HepG2 (cell line): ENCODE measurements around the gene TTYH1. TPM values are rescaled to one million over a fixed set of nuclear protein-coding genes. Genes with fewer than 3 reads are reported as not detected.

ENCODE experiments used
- ATAC-seq: fragments of 200-7000 bp; cut with Tn5 transposase; 3 replicates; pipeline ENCODE4 v1.9.1; 2020; ENCODE audit warnings: mild to moderate bottlenecking, moderate library complexity
- BruUV-seq: library from RNA; stranded (reverse); fragments of 400-500 nt; replicated peaks from 2 replicates; lab custom pipeline; 2021; lab: Mats Ljungman, UMichigan
- CTCF ChIA-PET: fragments of 300-600 bp; formaldehyde crosslinking; extraction: SDS; loops from one replicate; lab custom pipeline; 2021; ENCODE audit warnings: low total read pairs, inconsistent platforms, low intra/inter-chr PET ratio; lab: Yijun Ruan, JAX
- POLR2A ChIA-PET: fragments of 350-600 bp; sonication (Branson Sonifier 250); formaldehyde crosslinking; loops from one replicate; lab custom pipeline; 2020; ENCODE audit warnings: antibody characterized with exemption, inconsistent platforms; lab: Yijun Ruan, JAX
- DNase-seq: peaks from one replicate; pipeline ENCODE4 v3.0.0-alpha.2; 2015; ENCODE audit warnings: low spot score
- FAIRE-seq: peaks from 3 replicates; lab custom pipeline; 2011; peaks lifted over from hg19 to GRCh38; lab: Jason Lieb, UNC
- H2AFZ ChIP-seq: one replicate; pipeline ENCODE4 v1.6.1; 2011; ENCODE audit warnings: low read length, inconsistent platforms
- H3K27ac ChIP-seq: fragments of 300-600 bp; 3 replicates; pipeline ENCODE4 v1.8.0; 2011; ENCODE audit warnings: mixed run types, mild to moderate bottlenecking, mixed read lengths, low read length, inconsistent platforms; ENCODE audit not compliant: insufficient read depth; ENCODE audit errors: extremely low read length
- H3K27me3 ChIP-seq, 2 experiments: fragments of 200-600 bp in 1 of 2; 2 replicates in 1 of 2; 3 replicates in 1 of 2; pipeline versions ENCODE4 v1.6.0 to v1.8.0; 2011; ENCODE audit warnings: low read length in 2 of 2, mild to moderate bottlenecking in 2 of 2, moderate library complexity in 2 of 2, inconsistent platforms in 1 of 2; ENCODE audit not compliant: insufficient read depth in 2 of 2, control insufficient read depth in 1 of 2
- H3K36me3 ChIP-seq, 2 experiments: fragments of 200-600 bp in 1 of 2; replicated peaks in 1 of 2; 2 replicates in 1 of 2; 3 replicates in 1 of 2; pipeline versions ENCODE4 v1.5.1 to v1.8.0; 2011; ENCODE audit warnings: low read length in 2 of 2, inconsistent platforms in 1 of 2; ENCODE audit not compliant: insufficient read depth in 2 of 2, control insufficient read depth in 1 of 2
- H3K4me1 ChIP-seq: 2 replicates; pipeline ENCODE4 v1.5.1; 2012; ENCODE audit warnings: low read length, inconsistent platforms; ENCODE audit not compliant: insufficient read depth
- H3K4me2 ChIP-seq: 2 replicates; pipeline ENCODE4 v1.6.0; 2011; ENCODE audit warnings: low read depth, low read length, inconsistent platforms
- H3K4me3 ChIP-seq, 3 experiments: fragments of 200-600 bp in 1 of 3; sonication (generic), shearing (Covaris generic) in 1 of 3; replicated peaks in 1 of 3; 2 replicates each; pipeline ENCODE4 v1.5.1; 2011 to 2016; ENCODE audit warnings: low read length in 3 of 3, inconsistent platforms in 2 of 3, low read depth in 2 of 3, mild to moderate bottlenecking in 2 of 3, control low read depth in 1 of 3, mixed read lengths in 1 of 3; ENCODE audit not compliant: insufficient read depth in 1 of 3
- H3K79me2 ChIP-seq: one replicate; pipeline ENCODE4 v1.6.1; 2011; ENCODE audit warnings: low read length, inconsistent platforms; ENCODE audit not compliant: insufficient read depth
- H3K9ac ChIP-seq: 2 replicates; pipeline ENCODE4 v1.6.0; 2011; ENCODE audit warnings: mild to moderate bottlenecking, low read depth, low read length, inconsistent platforms; ENCODE audit not compliant: insufficient read depth
- H3K9me3 ChIP-seq: 2 replicates; pipeline ENCODE4 v1.5.1; 2012; ENCODE audit warnings: mild to moderate bottlenecking, low read length
- H4K20me1 ChIP-seq: 2 replicates; pipeline ENCODE4 v1.6.0; 2011; ENCODE audit warnings: inconsistent platforms, mild to moderate bottlenecking, low read length, moderate library complexity; ENCODE audit not compliant: insufficient read depth
- CTCF ChIP-seq: sonication (generic); formaldehyde crosslinking; IDR thresholded peaks from 2 replicates; pipeline ENCODE4 v1.5.0; 2020; ENCODE audit warnings: mild to moderate bottlenecking, missing genetic modification reagents, moderate library complexity
- EP300 ChIP-seq, 3 experiments: sonication (generic) in 1 of 3; formaldehyde crosslinking in 1 of 3; IDR thresholded peaks; 2 replicates each; pipeline versions ENCODE4 v1.5.1 to v1.6.1; 2011 to 2020; ENCODE audit warnings: low read depth in 2 of 3, low read length in 2 of 3, borderline replicate concordance in 1 of 3, improper control_type of control experiment in 1 of 3, mild to moderate bottlenecking in 1 of 3, missing genetic modification reagents in 1 of 3, moderate library complexity in 1 of 3
- GATA4 ChIP-seq: sonication (generic); IDR thresholded peaks from 2 replicates; pipeline ENCODE4 v1.6.1; 2016; ENCODE audit warnings: antibody characterized with exemption, low read depth, borderline replicate concordance
- IKZF5 ChIP-seq: IDR thresholded peaks from 2 replicates; pipeline ENCODE4 v1.6.1; 2018; ENCODE audit warnings: missing genetic modification reagents, mild to moderate bottlenecking, missing compliant biosample characterization
- KAT7 ChIP-seq: IDR thresholded peaks from 2 replicates; pipeline ENCODE4 v1.6.1; 2018; ENCODE audit warnings: borderline replicate concordance, missing compliant biosample characterization
- MYPOP ChIP-seq: sonication (generic); formaldehyde crosslinking; IDR thresholded peaks from 2 replicates; pipeline ENCODE4 v1.8.1; 2023; ENCODE audit warnings: mild to moderate bottlenecking, moderate library complexity, missing genetic modification reagents
- NR2F6 ChIP-seq, 2 experiments: IDR thresholded peaks; 2 replicates each; pipeline ENCODE4 v1.6.1; 2016; ENCODE audit warnings: antibody characterized with exemption in 1 of 2, mild to moderate bottlenecking in 1 of 2
- TRIM24 ChIP-seq: sonication (generic); formaldehyde crosslinking; IDR thresholded peaks from 2 replicates; pipeline ENCODE4 v1.8.0; 2022; ENCODE audit warnings: mild to moderate bottlenecking, missing genetic modification reagents
- ZBTB33 ChIP-seq: sonication (generic); formaldehyde crosslinking; IDR thresholded peaks from 2 replicates; pipeline ENCODE4 v1.4.0; 2020; ENCODE audit warnings: missing genetic modification reagents
- ZNF44 ChIP-seq: sonication (generic); formaldehyde crosslinking; IDR thresholded peaks from 2 replicates; pipeline ENCODE4 v1.5.1; 2020; ENCODE audit warnings: mild to moderate bottlenecking, missing genetic modification reagents
- ZNF543 ChIP-seq: sonication (generic); formaldehyde crosslinking; IDR thresholded peaks from 2 replicates; pipeline ENCODE4 v1.4.0; 2020; ENCODE audit warnings: mild to moderate bottlenecking, missing genetic modification reagents
- ZSCAN30 ChIP-seq: sonication (generic); formaldehyde crosslinking; IDR thresholded peaks from 2 replicates; pipeline ENCODE4 v1.5.0; 2020; ENCODE audit warnings: mild to moderate bottlenecking, missing genetic modification reagents
- WGBS: methylation state at CpG from one replicate; pipeline ENCODE4 v1.1.6; 2017; ENCODE audit warnings: low lambda C conversion rate; 5-methylcytosine and 5-hydroxymethylcytosine counted together
- in situ Hi-C: cut with HindIII; loops from 2 replicates; pipeline ENCODE4 v1.10.0; 2017; ENCODE audit warnings: low pct_unique_long_range_greater_than_20kb; ENCODE audit not compliant: extremely low pct_ligation_motif_present
- intact Hi-C: fragments of 100-400 bp; cut with micrococcal nuclease; formaldehyde crosslinking; loops from one replicate; pipeline ENCODE4 v1.10.0; 2022; ENCODE audit not compliant: unreplicated experiment
- polyA plus RNA-seq, 8 experiments: library from polyadenylated mRNA; depleted of rRNA in 3 of 8; stranded (reverse) in 7 of 8; unstranded in 1 of 8; fragments of >200 nt; fragmentation: Illumina TruSeq in 4 of 8; extraction: Trizol in 4 of 8; gene quantifications; 2 replicates each; pipeline versions ENCODE4 v1.2.1 to v1.2.3, GENCODE V29; 2011 to 2016; ENCODE audit warnings: low read depth in 4 of 8, missing spikeins in 1 of 8, mixed read lengths in 1 of 8; ENCODE audit not compliant: insufficient read depth in 1 of 8
- total RNA-seq, 5 experiments: library from RNA; depleted of rRNA; stranded (reverse); fragments of >200 nt; fragmentation: Illumina TruSeq; extraction: Trizol; gene quantifications; 2 replicates each; pipeline ENCODE4 v1.2.3, GENCODE V29; 2016; ENCODE audit warnings: low read depth in 1 of 5
- TF ChIP-seq, protein P1 (sequence below): sonication (generic); formaldehyde crosslinking; IDR thresholded peaks from 2 replicates; pipeline ENCODE4 v1.8.0; 2022; ENCODE audit warnings: mild to moderate bottlenecking, missing genetic modification reagents; ENCODE audit not compliant: insufficient replicate concordance
- TF ChIP-seq, protein P2 (sequence below): sonication (generic); formaldehyde crosslinking; IDR thresholded peaks from 2 replicates; pipeline ENCODE4 v1.5.1; 2020; ENCODE audit warnings: mild to moderate bottlenecking, missing genetic modification reagents, moderate library complexity

TTYH1 gene
- total and polyA plus RNA-seq, 2 of the 13 experiments (the other 11 are each of a cell fraction or from before 2014, with no cell fraction given): 6.9 to 19.9 TPM

GRCh38 chr19:54422136-54422535, 6.9 kb downstream of the TTYH1 start:
- Histone ChIP-seq H3K27me3 (no peaks in the 10 kb centered on the region), H3K9ac (no peak overlapping the region), H3K27ac (no peak overlapping the region), H3K4me2 (no peak overlapping the region), H2AFZ (no peak overlapping the region), H3K4me3 (no peak overlapping the region), H3K9me3 (no peaks in the 10 kb centered on the region), H4K20me1 (no peaks in the 10 kb centered on the region), H3K36me3 (no peaks in the 10 kb centered on the region), H3K4me1 (peaks cover 50% of the 10 kb centered on the region), H3K79me2 (no peaks in the 10 kb centered on the region)
- POLR2A ChIA-PET: interaction anchor here (1.3 to 4.2 kb wide), 3 partner anchors 8 to 40 kb away, joined by 3 to 41 read pairs (median 32); partner anchors contain the start of gene LENG9
- no TSS peak for BruUV-seq
- in situ Hi-C loops: no loop called here
- DNase-seq (no peak), FAIRE-seq (no peak), ATAC-seq (no peak)
- CTCF ChIA-PET: no interaction called here
- WGBS: 94% methylated on average over 12 of the region's 20 CpGs
- intact Hi-C loops: no loop called here
- TF ChIP-seq ZSCAN30 (no peak), GATA4 (no peak), ZBTB33 (CRISPR knock-in tag) (peak; percentile 14; the same call in 1 of the 2 replicates), IKZF5 (no peak), TRIM24 (CRISPR knock-in tag) (no peak), EP300 (IDR thresholded peaks at IDR 0.05; ENCODE audit: low read depth in 2 of 2, low read length in 2 of 2) (no peak), EP300 (CRISPR knock-in tag; IDR thresholded peaks at IDR 0.05; ENCODE audit: borderline replicate concordance) (no peak), MYPOP (CRISPR knock-in tag) (no peak), CTCF (CRISPR knock-in tag) (0 out of 2 replicates have a peak, but pooled peaks have one; percentile 8), ZNF543 (CRISPR knock-in tag) (no peak), NR2F6 (IDR thresholded peaks at IDR 0.05) (no peak), NR2F6 (CRISPR knock-in tag; IDR thresholded peaks at IDR 0.05) (no peak), KAT7 (CRISPR knock-in tag) (no peak), ZNF44 (no peak)
- TF ChIP-seq, protein P1, sequence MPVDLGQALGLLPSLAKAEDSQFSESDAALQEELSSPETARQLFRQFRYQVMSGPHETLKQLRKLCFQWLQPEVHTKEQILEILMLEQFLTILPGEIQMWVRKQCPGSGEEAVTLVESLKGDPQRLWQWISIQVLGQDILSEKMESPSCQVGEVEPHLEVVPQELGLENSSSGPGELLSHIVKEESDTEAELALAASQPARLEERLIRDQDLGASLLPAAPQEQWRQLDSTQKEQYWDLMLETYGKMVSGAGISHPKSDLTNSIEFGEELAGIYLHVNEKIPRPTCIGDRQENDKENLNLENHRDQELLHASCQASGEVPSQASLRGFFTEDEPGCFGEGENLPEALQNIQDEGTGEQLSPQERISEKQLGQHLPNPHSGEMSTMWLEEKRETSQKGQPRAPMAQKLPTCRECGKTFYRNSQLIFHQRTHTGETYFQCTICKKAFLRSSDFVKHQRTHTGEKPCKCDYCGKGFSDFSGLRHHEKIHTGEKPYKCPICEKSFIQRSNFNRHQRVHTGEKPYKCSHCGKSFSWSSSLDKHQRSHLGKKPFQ (CRISPR knock-in tag): no peak
- TF ChIP-seq, protein P2, sequence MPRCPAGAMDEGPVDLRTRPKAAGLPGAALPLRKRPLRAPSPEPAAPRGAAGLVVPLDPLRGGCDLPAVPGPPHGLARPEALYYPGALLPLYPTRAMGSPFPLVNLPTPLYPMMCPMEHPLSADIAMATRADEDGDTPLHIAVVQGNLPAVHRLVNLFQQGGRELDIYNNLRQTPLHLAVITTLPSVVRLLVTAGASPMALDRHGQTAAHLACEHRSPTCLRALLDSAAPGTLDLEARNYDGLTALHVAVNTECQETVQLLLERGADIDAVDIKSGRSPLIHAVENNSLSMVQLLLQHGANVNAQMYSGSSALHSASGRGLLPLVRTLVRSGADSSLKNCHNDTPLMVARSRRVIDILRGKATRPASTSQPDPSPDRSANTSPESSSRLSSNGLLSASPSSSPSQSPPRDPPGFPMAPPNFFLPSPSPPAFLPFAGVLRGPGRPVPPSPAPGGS: no peak
